ENCODE results near the gene EDEM3.

The EDEM3 gene

DNA sequence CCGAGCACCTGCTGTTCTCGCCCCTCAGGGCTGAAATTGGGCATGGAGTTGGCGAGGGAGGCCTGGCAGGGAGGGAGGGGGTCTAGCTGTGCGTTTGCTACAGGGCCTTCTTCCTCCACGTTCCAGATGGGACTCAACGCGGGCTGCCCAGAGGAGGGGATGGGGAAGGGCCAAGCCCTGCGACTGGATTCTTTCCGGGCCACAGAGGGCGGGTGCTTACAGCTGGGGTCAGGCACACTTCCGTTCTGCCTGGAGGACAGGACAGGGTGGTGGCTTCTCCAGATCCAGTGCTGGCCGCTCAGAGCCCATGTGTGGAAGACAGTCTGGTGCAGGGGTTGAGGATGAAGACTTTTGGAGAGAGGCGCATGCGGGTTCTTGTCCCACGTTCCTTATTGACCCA lies 90.0 kb downstream of the EDEM3 start:
- DNase-seq: no peak

- DNase-seq: peak; percentile 61
Measured at GRCh38 chr1:184664042-184664660, 90.5 kb downstream of the EDEM3 start.

- no peak for DNase-seq
Measured at GRCh38 chr1:184661801-184662200, 92.9 kb downstream of the EDEM3 start.

DNA sequence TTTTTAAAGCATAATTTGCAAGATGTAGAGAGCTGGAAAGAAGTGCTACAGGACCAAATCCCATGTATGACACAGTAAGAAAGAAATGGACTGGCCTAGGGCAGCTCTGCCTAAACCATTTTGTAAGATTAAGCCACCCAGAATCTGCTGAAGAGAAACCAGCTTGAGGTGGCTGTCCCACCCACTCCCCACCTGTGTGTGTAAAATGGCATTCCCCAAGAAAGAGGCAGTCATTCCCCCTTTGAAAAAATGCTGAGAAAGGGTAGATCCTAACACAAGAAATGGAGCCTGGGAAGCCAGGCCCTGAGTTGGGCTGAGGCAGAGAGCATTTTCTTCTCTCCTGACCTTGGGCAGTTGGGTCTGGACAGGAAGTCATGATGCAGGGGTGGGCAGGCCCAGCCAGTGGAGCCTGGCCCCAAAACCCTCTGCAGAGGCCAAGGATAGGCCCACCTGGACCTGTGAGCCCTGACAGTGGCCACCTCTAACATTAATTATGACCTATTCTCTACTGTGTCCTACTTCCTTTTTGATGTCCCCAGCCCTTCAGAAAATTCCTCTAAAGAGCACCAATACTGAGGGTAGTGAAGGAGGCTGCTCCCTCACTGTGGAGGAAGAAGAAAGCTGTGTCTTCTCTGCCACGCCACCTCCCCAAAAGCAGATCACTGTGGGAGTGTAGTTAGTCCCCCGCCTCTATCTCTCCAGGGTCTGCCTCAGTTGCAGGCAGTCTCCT lies 94.0 kb downstream of the EDEM3 start:
- DNase-seq: no peak

- no peak for DNase-seq
Measured at GRCh38 chr1:184658055-184658454, 96.6 kb downstream of the EDEM3 start.

DNA sequence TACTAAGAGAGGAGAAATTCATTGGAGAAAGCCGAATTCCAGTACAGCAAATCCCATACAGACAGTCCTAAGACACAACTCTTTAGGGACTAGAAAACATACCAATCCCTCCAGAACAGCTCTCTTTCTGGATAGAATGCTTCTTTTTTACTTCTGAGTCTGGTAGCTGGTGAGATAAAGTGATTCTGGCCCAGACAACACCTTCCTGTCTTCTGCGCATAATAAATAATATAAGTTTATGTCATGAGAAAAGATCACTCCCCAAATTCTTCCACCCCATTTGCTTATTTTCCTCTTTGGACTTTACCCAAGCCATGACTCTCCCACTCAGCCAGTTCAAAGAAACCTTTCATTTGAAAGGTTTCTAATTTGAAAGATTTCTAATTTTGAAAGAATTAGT lies 98.4 kb downstream of the EDEM3 start:
- DNase-seq: no peak

DNA sequence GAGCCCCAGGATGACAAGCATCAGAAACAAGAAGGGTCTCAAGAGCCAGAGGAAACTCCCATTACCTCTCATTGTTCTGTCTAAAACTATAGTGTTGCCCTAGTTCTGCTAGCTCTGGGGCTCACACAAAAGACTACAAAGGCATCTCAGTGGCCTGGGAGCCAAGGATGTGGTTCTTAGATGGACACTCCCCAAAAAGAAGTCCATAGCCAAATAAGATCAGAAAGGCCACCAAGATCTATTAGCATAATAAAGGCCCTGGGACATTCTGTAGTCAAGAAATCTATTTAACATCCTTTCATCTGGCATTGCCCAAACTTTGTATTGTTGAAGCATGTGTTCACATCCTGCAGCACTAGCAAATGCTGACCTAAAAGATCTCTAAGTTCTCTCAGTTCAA lies 99.5 kb downstream of the EDEM3 start:
- DNase-seq: no peak

DNA sequence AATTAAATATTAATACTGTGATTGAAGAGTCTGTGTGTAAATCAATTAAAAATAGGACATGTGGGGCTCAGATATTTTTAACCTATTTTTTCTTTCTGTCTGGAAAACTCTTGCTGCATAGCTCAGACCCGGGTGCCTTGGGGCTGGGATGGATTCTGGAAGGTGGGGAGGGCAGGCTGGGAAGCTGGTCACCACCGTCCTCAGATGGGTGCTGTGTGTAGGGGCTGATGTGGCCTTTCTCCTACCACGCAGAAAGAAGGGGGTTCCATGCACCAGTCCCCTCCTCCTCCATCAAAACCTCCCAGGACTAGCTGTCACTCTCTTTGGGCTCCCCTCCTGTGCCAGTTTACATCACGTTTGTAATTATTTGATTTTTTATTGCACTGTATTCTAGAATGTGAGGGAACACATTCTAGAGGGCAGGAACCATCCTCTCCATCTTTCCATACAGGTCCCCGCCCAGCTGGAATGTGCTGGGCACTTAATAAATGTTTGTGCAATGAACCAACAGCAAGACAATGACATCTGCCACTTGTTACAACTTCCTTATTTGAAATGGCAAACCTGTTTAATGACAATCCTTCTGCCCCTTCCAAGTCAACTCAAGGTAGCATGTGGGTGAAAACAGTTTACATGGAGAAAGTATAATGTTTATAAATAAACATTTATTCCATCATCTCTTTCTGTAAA lies 104.3 kb downstream of the EDEM3 start:
- no peak for DNase-seq

- DNase-seq: no peak
Measured at GRCh38 chr1:184649451-184649888, 105.2 kb downstream of the EDEM3 start.

DNA sequence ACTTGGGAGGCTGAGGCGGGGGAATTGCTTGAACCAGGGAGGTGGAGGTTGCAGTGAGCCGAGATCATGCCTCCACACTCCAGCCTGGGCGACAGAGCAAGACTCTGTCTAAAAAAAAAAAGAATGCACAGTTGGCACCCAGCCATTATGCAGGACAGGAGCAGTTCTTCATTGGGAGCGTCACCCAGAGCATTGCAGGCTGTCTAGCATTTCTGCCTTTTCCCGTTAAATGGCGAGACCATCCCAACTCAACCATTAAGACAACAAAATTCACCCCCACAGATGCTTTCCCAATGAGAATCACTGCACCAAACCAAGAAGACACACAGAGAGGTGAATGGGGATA lies 105.8 kb downstream of the EDEM3 start:
- DNase-seq: no peak

DNA sequence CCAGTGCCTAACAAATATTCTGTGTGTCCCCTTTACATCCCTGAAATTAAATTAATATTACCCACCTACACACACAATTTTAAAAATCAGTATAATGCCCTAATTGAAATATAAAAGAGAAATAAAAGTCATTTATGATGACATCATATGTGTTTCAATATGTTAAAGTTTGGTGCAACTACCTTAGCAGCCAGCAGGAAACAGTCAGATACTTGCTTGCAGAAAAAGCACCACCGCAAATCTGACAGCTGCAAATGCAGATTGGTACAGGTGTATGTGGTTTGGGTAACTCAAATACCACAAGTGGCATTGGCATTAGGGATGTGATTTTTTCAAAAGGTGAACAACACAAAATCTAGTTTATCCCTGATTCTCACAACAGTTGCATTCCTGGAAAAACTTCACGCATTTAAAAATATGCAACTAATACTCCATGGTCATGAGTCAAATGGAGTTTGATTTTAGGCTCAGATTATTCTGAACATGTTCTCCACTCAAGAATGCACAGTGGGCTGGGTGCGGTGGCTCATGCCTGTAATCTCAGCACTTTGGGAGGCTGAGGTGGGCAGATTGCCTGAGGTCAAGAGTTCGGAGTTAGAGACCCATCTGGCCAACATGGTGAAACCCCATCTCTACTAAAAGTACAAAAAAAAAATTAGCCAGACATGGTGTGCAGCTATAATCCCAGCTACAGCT lies 106.3 kb downstream of the EDEM3 start:
- no peak for DNase-seq

DNA sequence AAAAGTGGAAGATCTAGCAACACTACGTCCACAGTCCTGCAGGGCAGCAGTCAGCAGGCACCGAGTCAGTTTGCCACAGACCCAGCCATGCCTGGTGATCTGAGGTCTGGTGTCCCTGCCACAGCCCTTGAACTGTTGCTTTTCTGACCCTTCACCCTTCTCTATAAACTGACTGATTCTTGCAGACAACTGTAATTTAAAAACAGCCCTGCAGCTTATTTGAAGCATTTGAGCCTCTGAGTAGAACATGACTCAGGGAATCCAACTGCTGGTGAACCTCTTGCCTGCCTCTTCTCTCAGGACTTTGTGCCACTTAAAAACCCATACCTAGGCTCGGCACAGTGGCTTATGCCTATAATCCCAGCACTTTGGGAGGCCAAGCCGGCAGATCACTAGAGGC lies 107.2 kb downstream of the EDEM3 start:
- DNase-seq: no peak

- DNase-seq: no peak
Measured at GRCh38 chr1:184646824-184647223, 107.8 kb downstream of the EDEM3 start.

- no peak for DNase-seq
Measured at GRCh38 chr1:184646178-184646701, 108.4 kb downstream of the EDEM3 start.

DNA sequence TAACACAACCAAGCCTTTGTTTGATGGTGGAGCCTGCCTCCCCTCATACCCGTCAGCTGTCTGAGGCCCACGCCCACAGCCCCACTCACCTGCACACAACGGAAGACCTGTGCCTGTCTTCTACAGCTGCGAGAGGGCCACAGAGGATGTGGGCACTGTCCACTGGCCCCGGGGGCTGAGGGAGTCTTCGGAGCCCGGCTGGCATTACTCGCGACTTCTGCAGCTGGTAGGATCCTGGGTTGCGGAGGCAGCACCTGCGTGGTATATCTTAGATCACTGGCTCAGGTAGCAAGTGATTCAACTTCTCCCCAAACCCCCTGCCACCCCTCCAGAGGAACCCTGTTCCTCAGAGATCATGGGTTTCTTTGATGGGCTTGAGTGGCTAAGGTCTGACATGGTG lies 109.9 kb downstream of the EDEM3 start:
- no peak for DNase-seq

DNA sequence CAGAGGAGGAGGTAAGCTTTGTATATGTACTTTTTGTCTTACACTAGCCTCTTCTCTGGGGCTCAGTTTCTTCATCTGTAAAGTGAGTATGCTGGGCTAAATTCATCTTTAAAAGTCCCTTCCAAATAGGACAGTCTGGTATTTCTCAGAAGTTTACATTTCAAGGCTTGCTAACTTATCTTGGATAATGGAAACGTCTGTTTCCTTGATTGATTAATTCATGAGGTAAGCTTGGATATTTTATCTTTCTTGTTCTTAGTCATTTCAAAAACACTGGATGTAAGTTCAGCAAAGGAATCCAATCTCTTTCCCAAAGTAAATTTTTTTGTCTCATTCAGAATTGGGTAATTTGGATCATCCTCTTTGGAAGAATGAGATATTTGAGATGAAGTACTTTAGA lies 111.0 kb downstream of the EDEM3 start:
- DNase-seq: no peak

- DNase-seq: no peak
Measured at GRCh38 chr1:184641894-184642293, 112.8 kb downstream of the EDEM3 start.

DNA sequence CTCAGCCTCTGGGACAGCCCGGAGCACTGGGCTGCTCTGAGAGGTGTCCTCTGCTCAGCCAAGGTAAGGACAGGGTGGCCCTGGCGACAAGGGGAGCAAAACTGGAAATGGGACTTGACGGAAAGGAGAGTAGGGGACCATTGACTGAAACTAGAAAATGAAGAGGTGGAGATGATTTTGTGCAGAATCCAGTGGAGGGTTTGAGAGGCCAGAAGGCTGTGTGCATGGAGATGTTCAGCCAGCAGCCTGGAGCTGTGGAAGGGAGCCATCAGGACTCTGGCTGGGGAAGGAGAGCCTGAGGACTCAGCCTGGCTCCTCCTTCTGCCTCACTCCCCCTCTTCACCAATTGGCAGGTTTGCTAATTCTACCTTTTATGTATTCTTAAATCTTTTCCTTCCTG lies 114.2 kb downstream of the EDEM3 start:
- DNase-seq: no peak

All from stimulated activated CD4-positive, alpha-beta T cell treated with anti-CD3 and anti-CD28 coated beads, Interleukin-15, amount 100 ng/mL, for 24 hours (primary cell).